ENCODE results near the gene KMT2C. TPM values are rescaled to one million over a fixed set of nuclear protein-coding genes. Genes with fewer than 3 reads are reported as not detected.
A peak's percentile ranks its signal among the peaks of the same experiment; 100 is the strongest.
"Not testable (repeated sequence)": the region's sequence is repeated elsewhere in the genome, so short reads cannot be mapped to it uniquely, and the experiment has no call there.

Gene KMT2C
- total RNA-seq, 2 donors from 2014 or later = 71.2 to 105 TPM

DNA sequence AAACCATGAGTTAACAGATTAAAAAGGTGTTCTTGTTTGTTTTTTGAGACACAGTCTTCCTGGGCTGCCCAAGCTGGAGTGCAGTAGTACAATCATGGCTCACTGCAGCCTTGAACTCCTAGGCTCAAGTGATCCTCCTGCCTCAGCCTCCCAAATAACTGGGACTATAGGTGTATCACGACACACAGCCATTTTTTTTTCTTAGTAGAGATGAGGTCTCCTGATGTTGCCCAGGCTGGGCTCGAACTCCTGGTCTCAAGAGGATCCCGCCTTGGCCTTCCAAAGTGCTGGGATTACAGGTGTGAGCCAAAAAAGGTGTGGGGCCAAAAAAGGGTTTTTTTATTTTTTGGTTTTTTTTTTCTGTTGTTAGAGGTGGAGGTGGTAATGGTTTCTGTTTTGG, 29.3 kb downstream of the KMT2C start:
- no peak overlapping the region for H3K4me3 Mint-ChIP-seq
- H3K27me3 Mint-ChIP-seq = no peaks in the 10 kb centered on the region
- no peaks in the 10 kb centered on the region for H3K36me3 Mint-ChIP-seq
- peaks cover 0 to 4% of the 10 kb centered on the region in 2 donors for H3K4me1 Mint-ChIP-seq (ENCODE audit: low read depth in 2 of 2)
- ATAC-seq (peak in 1 of 2 donors; percentile 53), DNase-seq (ENCODE audit: low spot score) (no peak)
- H3K27ac Mint-ChIP-seq = no peak overlapping the region
- peaks cover 10% of the 10 kb centered on the region for H3K9me3 Mint-ChIP-seq

DNA sequence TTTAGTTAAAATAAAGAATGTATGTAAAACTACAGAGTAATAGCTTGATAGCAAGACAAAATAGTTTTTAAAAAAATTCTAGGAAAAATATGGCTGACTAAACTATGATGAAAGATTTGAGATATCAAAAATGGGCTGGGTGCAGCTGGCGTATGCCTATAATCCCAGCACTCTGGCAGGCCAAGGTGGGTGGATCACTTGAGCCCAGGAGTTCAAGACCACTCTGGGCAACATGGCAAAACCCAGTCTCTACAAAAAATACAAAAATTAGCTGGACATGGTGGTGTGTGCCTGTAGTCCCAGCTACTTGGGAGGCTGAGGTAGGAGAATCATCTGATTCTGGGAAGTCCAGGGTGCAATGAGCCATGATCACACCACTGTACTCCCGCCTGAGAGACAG, 29.8 kb downstream of the KMT2C start:
- H3K4me1 Mint-ChIP-seq (ENCODE audit: low read depth in 2 of 2); H3K27me3 Mint-ChIP-seq; H3K4me3 Mint-ChIP-seq; H3K9me3 Mint-ChIP-seq; H3K36me3 Mint-ChIP-seq; H3K27ac Mint-ChIP-seq; DNase-seq (ENCODE audit: low spot score): not testable (repeated sequence)
- peak in 1 of 2 donors; percentile 24 for ATAC-seq

DNA sequence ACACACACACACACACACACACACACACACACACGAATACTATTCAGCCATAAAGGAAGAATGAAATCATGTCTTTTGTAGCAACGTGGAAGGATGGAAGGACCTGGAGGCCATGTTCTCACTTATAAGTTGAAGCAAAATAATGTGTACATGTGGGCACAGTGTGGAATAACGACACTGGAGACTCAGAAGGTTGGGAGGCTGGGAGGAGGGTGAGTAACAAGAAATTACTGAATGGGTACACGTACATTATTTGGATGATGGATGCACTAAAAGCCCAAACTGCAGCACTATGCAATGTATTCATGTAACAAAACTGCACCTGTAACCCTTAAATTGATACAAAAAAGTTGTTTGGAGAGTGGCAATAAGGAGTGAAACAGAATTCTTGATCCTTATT, 32.1 kb downstream of the KMT2C start:
- peak; percentile 26 to 29 for ATAC-seq

GRCh38 chr7:152402384-152403250, 33.2 kb downstream of the KMT2C start:
- H3K27me3 Mint-ChIP-seq = no peaks in the 10 kb centered on the region
- H3K4me1 Mint-ChIP-seq (ENCODE audit: low read depth in 2 of 2) = peaks cover 17 to 26% of the 10 kb centered on the region in 2 donors
- H3K27ac Mint-ChIP-seq = no peak overlapping the region
- DNase-seq (ENCODE audit: low spot score) (no peak), ATAC-seq (peak in 1 of 2 donors; percentile 6)
- H3K4me3 Mint-ChIP-seq = no peak overlapping the region
- H3K9me3 Mint-ChIP-seq = peaks cover 13% of the 10 kb centered on the region
- H3K36me3 Mint-ChIP-seq = peaks cover 4% of the 10 kb centered on the region

More for the DNA sequence above, 32.1 kb downstream of the KMT2C start:
- Mint-ChIP-seq H3K27me3 (no peaks in the 10 kb centered on the region), H3K4me1 (ENCODE audit: low read depth in 2 of 2) (peaks cover 10 to 17% of the 10 kb centered on the region in 2 donors), H3K27ac (no peak overlapping the region), H3K4me3 (no peak overlapping the region), H3K36me3 (no peaks in the 10 kb centered on the region), H3K9me3 (peaks cover 10% of the 10 kb centered on the region)
- no peak for DNase-seq (ENCODE audit: low spot score)

GRCh38 chr7:152399344-152399743, 36.5 kb downstream of the KMT2C start:
- Mint-ChIP-seq H3K9me3 (peaks cover 7% of the 10 kb centered on the region), H3K36me3 (peaks cover 4% of the 10 kb centered on the region), H3K27ac (no peak overlapping the region), H3K4me3 (no peak overlapping the region), H3K27me3 (no peaks in the 10 kb centered on the region), H3K4me1 (ENCODE audit: low read depth in 2 of 2) (peaks cover 34 to 40% of the 10 kb centered on the region in 2 donors)
- ATAC-seq (no peak), DNase-seq (ENCODE audit: low spot score) (no peak)

DNA sequence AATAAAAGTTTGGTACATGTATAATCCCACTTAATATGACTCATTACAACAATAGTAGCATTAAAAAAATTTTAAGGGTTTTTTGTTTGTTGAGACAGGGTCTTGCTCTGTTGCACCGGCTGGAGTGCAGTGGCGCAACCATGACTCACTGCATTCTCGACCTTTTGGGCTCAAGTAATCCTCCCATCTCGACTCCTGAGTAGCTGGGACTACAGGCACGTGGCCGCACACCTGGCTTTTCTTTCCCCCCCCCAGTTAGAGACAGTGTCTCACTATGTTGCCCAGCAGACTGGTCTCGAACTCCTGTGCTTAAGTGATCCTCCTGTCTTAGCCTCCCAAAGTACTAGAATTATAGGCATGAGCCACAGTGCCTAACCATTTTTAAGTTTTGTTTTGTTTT, 40.7 kb downstream of the KMT2C start:
- Mint-ChIP-seq H3K27ac (no peak overlapping the region), H3K9me3 (peaks cover 3% of the 10 kb centered on the region), H3K4me3 (no peak overlapping the region), H3K4me1 (ENCODE audit: low read depth in 2 of 2) (peaks cover 43 to 50% of the 10 kb centered on the region in 2 donors), H3K27me3 (no peaks in the 10 kb centered on the region), H3K36me3 (peaks cover 4% of the 10 kb centered on the region)
- DNase-seq (ENCODE audit: low spot score) (no peak), ATAC-seq (no peak)

DNA sequence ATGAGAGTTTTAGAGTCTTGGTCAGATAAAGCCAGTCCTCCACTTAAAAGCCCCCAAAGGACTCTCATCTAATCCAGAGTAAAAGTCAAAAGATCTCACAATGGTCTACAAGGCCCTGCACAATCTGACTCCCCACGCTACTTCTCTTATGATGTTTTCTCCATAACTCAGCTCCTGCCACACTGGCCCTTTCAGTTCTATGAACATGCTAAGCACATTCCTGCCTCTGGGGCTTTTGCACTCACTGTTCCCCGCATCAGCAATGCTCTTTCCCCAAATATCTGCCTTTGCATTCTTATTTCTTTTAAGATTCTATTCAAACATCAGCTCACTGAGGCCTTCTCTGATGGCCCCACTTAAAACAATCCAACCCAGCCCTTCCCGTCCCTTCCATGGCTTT, 41.6 kb downstream of the KMT2C start:
- not testable (repeated sequence) for DNase-seq (ENCODE audit: low spot score); H3K36me3 Mint-ChIP-seq; H3K4me3 Mint-ChIP-seq; H3K27me3 Mint-ChIP-seq; H3K9me3 Mint-ChIP-seq; H3K27ac Mint-ChIP-seq
- H3K4me1 Mint-ChIP-seq (ENCODE audit: low read depth in 2 of 2) = peaks cover 40 to 41% of the 10 kb centered on the region in 2 donors
- ATAC-seq = peak; percentile 48 to 65

DNA sequence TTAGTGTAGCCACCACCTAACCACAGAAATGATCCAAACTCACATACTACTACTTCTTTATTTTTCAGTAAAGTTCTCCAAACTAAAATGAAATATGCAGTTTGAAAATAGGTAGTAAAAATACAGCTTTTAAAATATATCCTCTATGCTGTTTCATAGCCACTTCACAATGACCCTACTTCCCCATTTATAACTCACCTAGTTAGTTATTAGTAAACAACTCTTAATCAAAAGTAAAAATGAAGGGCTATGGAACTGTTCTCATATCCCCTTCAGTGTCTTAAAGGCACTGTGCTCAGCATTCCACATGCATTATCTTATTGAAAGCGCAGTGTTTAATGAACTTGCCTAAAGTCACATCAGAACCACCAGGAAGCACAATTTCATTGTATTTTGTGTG, 43.5 kb downstream of the KMT2C start:
- no peaks in the 10 kb centered on the region for H3K9me3 Mint-ChIP-seq
- ATAC-seq (no peak), DNase-seq (ENCODE audit: low spot score) (no peak)
- no peaks in the 10 kb centered on the region for H3K27me3 Mint-ChIP-seq
- H3K4me3 Mint-ChIP-seq = no peak overlapping the region
- H3K36me3 Mint-ChIP-seq = no peaks in the 10 kb centered on the region
- peaks cover 26 to 29% of the 10 kb centered on the region in 2 donors for H3K4me1 Mint-ChIP-seq (ENCODE audit: low read depth in 2 of 2)
- H3K27ac Mint-ChIP-seq = peak overlapping the region in 1 of 2 donors; percentile 30

DNA sequence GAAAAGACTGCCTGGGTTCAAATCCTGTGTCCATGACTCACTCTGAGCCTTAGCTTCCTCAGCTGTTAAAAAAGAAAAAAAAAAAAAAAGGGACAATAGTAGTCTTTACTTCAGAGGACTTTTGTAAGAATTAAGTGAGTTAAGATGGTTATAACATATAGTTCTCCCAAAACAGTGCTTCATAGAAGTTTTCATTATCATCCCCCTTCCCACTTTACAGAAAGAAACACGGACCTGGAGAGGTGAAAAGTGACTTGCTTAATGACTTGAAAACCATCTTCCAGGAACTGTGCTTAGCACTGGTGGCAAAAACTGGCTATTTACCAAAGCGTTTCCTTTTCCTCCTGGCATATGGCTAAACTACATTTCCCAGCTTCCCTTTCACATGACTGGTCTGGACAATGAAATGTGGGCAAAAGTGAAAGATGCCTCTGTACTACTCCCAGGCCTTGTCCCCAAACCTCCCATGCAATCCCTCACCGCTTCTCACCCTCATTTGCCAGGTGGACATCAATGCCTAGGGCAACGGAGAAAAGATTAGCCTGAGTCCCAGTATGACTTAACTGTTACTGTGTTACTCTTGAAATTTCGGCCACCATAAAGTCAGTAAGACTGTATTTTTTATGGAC, 49.6 kb downstream of the KMT2C start:
- H3K36me3 Mint-ChIP-seq; H3K27me3 Mint-ChIP-seq; DNase-seq (ENCODE audit: low spot score); H3K9me3 Mint-ChIP-seq: not testable (repeated sequence)
- peak; percentile 56 to 61 for ATAC-seq
- Mint-ChIP-seq H3K4me3 (peak overlapping the region; percentile 13), H3K27ac (peak overlapping the region in 1 of 2 donors; percentile 8), H3K4me1 (ENCODE audit: low read depth in 2 of 2) (peaks cover 6 to 10% of the 10 kb centered on the region in 2 donors)

DNA sequence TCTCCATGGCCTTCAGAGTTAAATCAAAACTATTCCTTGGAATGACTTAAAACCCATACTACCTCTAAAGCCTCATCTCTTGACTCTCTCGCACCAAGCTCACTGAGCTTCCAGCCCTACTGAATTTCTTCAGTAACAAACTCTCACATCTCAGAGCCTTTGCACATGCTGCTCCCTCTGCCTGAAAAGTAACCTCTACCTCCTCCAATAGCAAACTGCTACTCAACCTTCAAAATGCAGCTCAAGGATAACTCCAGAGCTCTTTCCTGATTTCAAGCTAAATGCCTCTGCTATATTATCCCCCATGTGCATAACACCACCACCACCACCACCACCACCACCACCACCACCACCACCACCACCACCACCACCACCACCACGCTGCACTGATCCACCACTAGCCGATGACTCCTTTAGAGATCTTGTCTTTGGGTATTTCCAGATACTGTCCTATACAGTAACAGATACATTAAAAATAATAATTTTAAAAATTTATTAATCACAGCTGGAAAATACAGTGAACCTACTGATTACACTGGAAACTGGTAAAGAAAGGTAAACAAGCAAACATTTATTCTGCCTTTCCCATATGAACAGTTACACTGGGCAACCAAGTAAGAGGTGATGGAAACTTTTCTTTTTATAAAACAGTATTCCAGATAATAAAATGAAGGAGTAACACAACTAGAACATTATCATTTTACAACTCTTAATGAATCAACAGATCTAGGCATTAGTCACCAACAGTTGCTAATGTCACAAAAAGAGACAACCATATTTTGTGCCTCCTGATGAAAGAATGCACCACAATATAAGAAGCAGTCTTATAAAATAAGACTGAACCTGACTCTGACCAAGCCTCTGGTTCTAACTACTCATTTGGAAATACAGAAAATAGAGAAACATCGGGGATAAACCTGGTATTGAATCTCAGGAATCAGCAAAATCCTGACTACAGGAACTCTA, 51.3 kb downstream of the KMT2C start:
- not testable (repeated sequence) for H3K4me3 Mint-ChIP-seq, H3K9me3 Mint-ChIP-seq

GRCh38 chr7:152383341-152384234, 52.2 kb downstream of the KMT2C start:
- Mint-ChIP-seq H3K27me3 (no peaks in the 10 kb centered on the region), H3K4me3 (no peak overlapping the region), H3K27ac (no peak overlapping the region), H3K4me1 (ENCODE audit: low read depth in 2 of 2) (peaks cover 16 to 27% of the 10 kb centered on the region in 2 donors), H3K36me3 (no peaks in the 10 kb centered on the region), H3K9me3 (peaks cover 2% of the 10 kb centered on the region)
- DNase-seq (ENCODE audit: low spot score) (no peak), ATAC-seq (no peak)

More for the DNA sequence above, 51.3 kb downstream of the KMT2C start:
- H3K27me3 Mint-ChIP-seq; DNase-seq (ENCODE audit: low spot score); H3K36me3 Mint-ChIP-seq; H3K27ac Mint-ChIP-seq: not testable (repeated sequence)
- peak; percentile 44 to 49 for ATAC-seq
- H3K4me1 Mint-ChIP-seq (ENCODE audit: low read depth in 2 of 2) = peaks cover 10 to 18% of the 10 kb centered on the region in 2 donors

DNA sequence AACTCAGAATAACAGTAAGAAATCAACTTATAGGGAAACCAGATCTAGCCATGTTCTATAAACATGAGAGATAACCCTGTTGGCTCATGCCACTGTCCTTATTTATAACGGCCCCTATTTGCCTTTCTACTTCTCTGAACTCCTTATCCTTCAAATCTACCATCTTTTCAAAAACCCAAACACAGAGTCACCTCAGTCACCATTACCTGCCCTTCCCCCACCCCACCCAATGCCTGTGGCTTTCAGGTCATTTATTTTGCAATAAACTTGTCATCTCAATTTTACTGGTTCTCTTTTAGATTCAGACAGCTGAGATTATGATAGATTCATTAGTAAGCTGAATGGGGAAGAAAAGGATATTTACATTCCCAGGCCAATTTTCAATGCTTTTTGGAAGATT, 53.6 kb downstream of the KMT2C start:
- Mint-ChIP-seq H3K4me1 (ENCODE audit: low read depth in 2 of 2) (peaks cover 19 to 36% of the 10 kb centered on the region in 2 donors), H3K4me3 (no peak overlapping the region), H3K36me3 (no peaks in the 10 kb centered on the region), H3K27me3 (no peaks in the 10 kb centered on the region), H3K27ac (no peak overlapping the region), H3K9me3 (peaks cover 2% of the 10 kb centered on the region)
- DNase-seq (ENCODE audit: low spot score) (no peak), ATAC-seq (peak in 1 of 2 donors; percentile 31)
